HG03135 (cell line): Measurements from ENCODE around the gene EFL1.
A peak's percentile ranks its signal among the peaks of the same experiment; 100 is the strongest.
"Not testable (repeated sequence)": the region's sequence is repeated elsewhere in the genome, so short reads cannot be mapped to it uniquely, and the experiment has no call there.

Source experiments
- ATAC-seq: cut with Tn5 transposase; IDR thresholded peaks from one replicate; pipeline ENCODE4 v1.9.1; 2021; ENCODE audit warnings: mild to moderate bottlenecking, moderate library complexity; ENCODE audit not compliant: unreplicated experiment

The EFL1 gene

GRCh38 chr15:82282386-82282785 is 19.9 kb upstream of the EFL1 start:
- not testable (repeated sequence) for ATAC-seq

GRCh38 chr15:82281276-82281675 is 18.7 kb upstream of the EFL1 start:
- not testable (repeated sequence) for ATAC-seq

- ATAC-seq: no peak
These were observed 12.9 kb upstream of the EFL1 start for GRCh38 chr15:82275410-82275809.

DNA sequence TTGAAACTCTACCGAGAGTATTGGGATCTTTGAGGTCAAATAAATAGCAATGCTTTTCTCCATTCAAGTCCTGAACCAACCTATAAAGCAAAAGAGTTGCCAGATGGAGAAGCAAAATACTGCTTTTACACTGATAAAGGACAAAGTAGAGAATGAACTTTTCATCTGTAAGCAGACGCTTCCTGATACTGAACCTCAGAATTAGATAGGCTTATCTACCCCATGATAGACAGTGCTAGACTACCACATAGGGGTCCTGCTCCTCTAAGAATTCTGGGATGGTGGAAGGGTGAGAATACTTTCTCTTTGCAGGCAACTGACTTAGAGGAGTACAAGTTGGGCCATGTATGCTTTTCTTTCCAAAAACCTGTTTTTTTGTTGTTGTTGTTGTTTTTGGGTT is 9.6 kb upstream of the EFL1 start:
- ATAC-seq: no peak

DNA sequence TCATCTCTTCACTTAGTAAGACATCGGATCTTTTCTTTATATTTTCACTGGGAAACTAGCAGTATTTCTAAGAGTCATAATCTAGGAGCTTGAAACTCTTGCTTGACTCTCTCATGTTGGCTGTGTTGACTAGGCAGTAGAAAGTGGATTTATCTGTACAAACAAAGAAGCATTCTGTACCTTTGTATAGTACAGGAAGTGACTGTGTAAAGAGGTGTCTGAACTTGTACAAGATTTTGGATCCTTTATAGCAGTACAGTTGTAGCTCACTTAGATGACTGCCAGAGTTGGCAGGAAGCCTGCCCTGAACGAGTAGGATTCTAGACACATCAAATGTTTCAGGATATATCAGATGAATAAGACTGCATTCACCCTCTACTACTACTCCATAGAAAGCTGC is 5.9 kb upstream of the EFL1 start:
- ATAC-seq: not testable (repeated sequence)

DNA sequence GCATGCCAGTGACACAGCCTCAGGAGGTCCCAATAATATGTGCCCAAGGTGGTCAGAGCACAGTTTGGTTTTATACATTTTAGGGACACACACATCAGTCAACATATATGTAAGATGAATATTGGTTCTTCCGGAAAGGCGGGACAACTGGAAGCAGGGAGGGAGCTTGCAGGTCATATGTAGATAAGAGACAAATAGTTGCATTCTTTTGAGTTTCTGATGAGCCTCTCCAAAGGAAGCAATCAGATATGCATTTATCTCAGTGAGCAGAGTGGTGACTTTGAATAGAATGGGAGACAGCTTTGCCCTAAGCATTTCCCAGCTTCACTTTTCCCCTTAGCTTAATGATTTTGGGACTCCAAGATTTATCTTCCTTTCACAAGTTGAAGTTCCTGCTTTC is 4.6 kb upstream of the EFL1 start:
- ATAC-seq: not testable (repeated sequence)

GRCh38 chr15:82263350-82263749 is 816 bp upstream of the EFL1 start:
- no peak for ATAC-seq

DNA sequence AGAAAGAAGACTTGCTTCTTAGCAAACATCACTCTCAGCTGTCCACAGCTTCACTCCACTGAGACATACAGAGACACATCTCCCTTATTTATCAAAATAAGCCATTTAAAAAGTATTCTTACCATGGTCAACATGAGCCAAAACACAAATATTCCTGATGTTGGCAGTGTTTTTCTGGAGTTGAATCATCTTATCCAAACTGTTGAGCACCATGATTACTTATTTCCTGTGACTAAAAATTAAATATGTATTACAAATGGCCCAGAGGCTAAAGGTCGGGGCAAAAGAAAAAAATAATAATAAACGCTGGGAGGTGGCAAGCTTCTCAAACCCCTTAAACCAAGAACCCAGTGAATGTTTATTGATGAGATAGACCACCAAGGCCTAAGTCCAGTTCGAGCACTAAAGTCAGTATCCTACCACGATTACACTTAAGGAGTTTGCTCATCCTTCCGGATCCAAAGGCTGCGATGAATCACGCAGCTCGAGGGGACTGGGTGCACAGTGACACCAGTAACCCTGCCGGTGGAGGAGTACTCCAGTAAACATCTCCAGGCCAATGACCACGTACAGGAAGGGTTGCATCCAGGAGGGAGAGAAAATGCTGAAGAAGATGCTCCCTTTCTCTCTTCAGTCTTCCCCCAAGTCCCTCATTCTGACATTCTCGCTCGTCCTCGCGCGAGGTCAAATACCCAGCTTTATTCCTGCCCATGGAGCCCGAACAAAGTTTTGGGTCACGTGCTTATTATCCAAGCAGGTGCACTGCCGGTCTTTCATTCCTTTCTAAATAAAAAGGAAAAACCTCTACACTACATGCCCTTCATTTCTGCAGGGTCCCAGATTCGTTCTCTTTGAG is 740 bp downstream of the EFL1 start:
- ATAC-seq: peak; percentile 20

GRCh38 chr15:82248261-82248660 is 14.3 kb downstream of the EFL1 start:
- ATAC-seq: not testable (repeated sequence)

DNA sequence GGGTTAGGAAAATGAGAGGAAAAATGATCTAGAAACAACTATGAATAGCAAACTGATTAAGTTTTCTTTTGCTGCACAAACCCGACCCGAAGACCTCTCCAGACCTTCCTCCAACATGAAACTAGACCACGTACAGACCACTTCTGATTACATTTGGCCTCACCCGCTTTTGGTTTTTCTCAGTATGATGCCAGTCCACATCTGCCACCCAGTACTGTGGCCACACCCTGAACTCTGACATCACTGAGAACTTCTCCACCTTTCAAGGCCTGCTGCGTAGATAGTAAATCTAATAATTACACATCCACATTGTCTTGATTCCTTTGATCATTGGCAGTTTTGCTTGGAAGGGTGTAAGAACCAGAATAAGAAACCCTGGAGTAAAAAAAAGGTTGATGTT is 16.6 kb downstream of the EFL1 start:
- not testable (repeated sequence) for ATAC-seq

GRCh38 chr15:82243644-82244043 is 18.9 kb downstream of the EFL1 start:
- not testable (repeated sequence) for ATAC-seq

- not testable (repeated sequence) for ATAC-seq
These were observed 20.6 kb downstream of the EFL1 start for GRCh38 chr15:82241836-82242499.

GRCh38 chr15:82239685-82240391 is 22.7 kb downstream of the EFL1 start:
- ATAC-seq: no peak

DNA sequence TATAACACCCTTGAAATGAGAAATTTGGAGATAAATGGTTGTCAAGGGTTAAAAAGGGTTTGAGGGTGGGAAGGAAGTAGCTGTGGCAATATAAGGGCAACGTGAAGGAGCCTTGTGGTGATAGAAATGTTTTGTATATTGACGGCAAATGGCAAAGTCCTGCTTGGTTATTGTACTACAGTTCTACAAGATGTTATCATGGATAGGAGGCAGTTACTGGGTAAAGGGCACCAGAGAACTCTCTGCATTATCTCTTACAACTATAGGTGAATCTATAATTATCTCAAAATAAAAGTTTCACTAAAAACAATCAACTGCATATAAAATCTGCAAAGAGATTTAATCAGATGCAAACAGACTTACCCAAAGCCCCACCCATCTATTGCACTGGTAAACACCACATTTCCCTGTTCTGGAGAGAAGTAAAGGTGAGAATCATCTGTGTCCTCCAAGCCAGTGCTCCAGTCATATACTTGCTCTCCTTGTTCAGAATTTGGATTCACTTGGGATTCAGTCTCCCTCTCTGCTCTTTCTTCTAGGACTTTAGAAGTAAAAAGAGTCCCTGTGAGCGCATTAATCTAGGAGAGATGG is 24.5 kb downstream of the EFL1 start:
- not testable (repeated sequence) for ATAC-seq

DNA sequence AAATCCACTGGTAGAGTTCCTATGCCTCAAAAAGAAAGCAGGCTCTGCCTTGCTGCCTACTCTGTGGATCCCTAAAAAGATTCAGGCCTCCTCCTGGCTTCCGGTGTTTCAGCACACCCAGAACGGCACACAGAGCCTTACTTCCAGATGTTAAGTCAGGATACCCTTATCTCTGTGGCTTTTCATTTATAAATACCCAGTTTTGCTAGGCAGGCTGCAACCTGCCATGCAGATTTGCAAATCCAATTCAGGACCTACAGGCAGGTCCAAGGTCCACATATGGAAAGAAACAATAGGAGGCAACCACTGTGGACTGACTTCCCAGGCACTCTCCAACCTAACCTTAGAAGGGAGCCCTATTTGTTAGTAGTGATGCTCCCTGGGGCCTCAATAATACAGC is 30.7 kb downstream of the EFL1 start:
- no peak for ATAC-seq

DNA sequence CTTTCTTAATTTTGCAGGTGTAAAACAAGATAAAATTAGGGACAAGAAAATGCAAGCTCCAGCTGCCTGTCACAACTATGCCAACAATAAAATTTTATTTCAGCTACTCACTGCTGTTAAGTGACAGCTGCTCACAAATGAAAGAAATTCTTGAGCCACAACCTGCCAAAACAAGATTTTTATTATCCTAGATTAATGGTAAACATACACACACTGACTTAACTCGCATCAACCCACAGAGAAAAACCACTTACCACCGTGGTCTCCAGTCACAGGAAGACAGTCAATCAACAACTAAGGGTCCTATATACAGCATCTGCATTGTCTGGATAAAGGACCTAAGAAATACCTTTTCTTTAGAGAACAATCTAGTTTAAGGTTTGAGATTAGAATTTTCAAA is 31.3 kb downstream of the EFL1 start:
- ATAC-seq: no peak

GRCh38 chr15:82228750-82229149 is 33.8 kb downstream of the EFL1 start:
- ATAC-seq: no peak

DNA sequence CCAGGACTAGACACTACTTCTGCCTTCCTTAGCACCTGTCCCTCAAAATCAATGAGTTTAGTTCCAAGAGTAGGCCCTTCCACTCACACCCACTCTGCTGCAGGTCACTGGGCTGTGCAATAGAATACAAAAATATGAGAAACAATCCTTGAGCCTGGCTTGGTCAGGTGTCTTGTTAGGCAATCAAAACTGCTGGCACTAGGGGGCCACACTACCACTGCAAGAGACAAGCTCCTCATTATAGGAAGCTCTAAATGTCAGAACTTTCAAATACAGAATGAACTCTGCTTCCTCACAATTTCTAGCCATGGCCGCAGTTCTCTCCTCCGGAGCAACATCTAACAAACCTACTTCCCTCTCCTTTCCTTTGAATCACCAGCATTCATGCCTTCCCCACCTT is 41.0 kb downstream of the EFL1 start:
- not testable (repeated sequence) for ATAC-seq

DNA sequence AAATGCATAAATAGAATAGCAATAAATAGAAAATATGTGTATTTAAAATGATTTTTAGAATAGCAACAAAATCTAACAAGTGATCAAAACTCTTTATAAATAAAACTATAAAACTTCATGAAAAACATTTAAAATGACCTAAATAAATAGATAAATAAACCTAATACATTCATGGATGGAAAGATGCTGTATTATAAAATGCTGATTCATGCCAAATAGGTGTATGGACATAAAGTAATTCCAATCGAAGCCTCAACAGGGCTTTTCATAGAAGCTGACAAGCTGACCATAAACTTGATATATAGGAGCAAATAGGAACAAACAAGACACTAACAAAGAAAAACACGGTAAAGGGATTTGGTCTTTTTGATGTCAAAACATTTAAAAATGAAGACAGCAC is 46.4 kb downstream of the EFL1 start:
- not testable (repeated sequence) for ATAC-seq

DNA sequence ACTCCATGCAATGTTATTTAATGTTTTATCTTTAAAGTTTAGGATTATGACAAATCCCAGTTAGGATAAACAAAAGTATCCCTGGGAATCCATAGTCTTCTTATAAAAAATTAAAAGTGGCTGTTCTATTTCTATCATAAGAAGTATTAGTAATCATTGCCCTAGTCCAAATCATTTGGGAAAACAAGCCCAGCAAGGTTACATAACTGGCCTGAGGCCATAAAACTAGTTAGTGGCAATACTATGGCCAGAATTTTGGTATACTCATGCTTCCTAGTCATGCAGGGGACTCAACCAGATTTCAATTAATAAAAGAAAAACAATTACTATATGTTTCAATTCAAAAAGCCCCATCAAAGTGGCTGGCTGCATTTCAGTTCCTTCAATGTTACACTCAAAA is 50.3 kb downstream of the EFL1 start:
- ATAC-seq: not testable (repeated sequence)

DNA sequence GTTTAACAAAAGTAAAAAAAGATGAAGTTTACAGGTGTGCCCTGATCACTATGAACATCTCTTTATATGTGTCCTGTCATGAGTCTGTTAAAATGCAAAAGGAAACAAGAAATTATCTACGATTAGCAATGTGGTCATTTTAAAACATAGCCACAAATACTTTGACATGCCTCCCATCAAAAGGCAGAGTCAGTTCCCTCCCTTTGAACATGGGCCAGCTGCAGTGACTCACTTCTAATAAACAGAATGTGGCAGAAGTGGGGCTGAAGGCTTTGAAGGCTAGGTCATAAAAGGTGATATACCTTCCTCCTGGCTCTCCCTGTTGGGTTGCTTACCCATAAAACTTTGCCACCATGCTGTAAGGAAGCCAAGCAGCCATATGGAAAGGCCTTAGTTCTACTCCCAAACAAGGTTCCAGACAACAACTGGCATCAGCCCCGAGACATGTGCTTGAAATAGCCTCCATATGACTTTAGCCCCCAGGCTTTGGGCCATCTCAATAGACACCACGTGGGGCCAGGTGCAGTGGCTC is 52.4 kb downstream of the EFL1 start:
- ATAC-seq: not testable (repeated sequence)
